CD4-positive, alpha-beta T cell treated with Interleukin-4 for 1 hour (primary cell): ENCODE data around the gene ULK2.

ENCODE experiments used
- DNase-seq, 2 donors: peaks; one replicate each; pipeline ENCODE4 v3.0.0-alpha.2; 2020 to 2022

Gene ULK2

GRCh38 chr17:19724501-19725420 is 143.0 kb downstream of the ULK2 start:
- DNase-seq = peak; percentile 52 to 78

GRCh38 chr17:19723964-19724363 is 143.8 kb downstream of the ULK2 start:
- no peak for DNase-seq
